Measurements from ENCODE around the gene ANKRD33B.

DNA sequence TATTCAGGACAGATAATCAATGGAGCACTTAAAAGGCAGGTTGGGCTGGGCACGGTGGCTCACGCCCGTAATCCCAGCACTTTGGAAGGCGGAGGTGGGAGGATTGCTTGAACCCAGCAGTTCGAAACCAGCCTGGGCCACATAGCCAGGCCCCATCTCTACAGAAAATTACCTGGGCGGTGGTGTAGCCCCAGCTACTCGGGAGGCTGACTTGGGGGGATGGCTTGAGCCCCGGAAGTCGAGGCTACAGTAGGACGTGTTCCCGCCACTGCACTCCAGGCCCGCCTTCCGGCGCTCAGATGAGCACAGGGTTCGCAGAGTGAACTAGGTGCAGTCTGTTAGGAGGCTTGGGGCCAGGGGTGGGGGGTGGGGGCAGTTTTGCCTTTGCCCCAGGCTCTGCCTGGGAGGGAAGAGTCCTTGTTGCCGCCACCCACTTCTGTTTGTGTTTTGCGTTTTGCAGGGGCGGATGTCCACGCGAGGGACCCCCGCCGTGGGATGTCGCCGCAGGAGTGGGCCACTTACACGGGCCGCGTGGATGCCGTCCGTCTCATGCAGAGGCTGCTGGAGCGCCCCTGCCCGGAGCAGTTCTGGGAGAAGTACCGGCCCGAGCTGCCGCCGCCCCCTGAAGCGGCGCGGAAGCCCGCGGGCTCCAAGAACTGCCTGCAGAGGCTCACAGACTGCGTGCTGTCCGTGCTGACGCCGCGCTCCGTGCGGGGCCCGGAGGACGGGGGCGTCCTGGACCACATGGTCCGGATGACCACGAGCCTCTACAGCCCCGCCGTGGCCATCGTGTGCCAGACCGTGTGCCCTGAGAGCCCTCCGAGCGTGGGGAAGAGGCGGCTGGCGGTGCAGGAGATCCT lies 85.2 kb downstream of the ANKRD33B start:
- TF ChIP-seq, protein P1, sequence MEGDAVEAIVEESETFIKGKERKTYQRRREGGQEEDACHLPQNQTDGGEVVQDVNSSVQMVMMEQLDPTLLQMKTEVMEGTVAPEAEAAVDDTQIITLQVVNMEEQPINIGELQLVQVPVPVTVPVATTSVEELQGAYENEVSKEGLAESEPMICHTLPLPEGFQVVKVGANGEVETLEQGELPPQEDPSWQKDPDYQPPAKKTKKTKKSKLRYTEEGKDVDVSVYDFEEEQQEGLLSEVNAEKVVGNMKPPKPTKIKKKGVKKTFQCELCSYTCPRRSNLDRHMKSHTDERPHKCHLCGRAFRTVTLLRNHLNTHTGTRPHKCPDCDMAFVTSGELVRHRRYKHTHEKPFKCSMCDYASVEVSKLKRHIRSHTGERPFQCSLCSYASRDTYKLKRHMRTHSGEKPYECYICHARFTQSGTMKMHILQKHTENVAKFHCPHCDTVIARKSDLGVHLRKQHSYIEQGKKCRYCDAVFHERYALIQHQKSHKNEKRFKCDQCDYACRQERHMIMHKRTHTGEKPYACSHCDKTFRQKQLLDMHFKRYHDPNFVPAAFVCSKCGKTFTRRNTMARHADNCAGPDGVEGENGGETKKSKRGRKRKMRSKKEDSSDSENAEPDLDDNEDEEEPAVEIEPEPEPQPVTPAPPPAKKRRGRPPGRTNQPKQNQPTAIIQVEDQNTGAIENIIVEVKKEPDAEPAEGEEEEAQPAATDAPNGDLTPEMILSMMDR (IDR thresholded peaks at IDR 0.05; ENCODE audit: poor library complexity) = no peak
- TF ChIP-seq EZH2phosphoT487 (IDR thresholded peaks at IDR 0.05; ENCODE audit: low read depth, severe bottlenecking, unreplicated experiment) = no peak
- TF ChIP-seq EZH2 (IDR thresholded peaks at IDR 0.05; ENCODE audit: borderline replicate concordance) = no peak
